ENCODE measurements around the gene CYP3A7.
"Not testable (repeated sequence)": the region's sequence is repeated elsewhere in the genome, so short reads cannot be mapped to it uniquely, and the experiment has no call there.

CYP3A7 gene

GRCh38 chr7:99740573-99741440 lies 5.8 kb upstream of the CYP3A7 start:
- no peak for DNase-seq

GRCh38 chr7:99739699-99740572 lies 4.9 kb upstream of the CYP3A7 start:
- no peak for DNase-seq

- no peak for DNase-seq
Measured at GRCh38 chr7:99737726-99738125, 2.7 kb upstream of the CYP3A7 start.

DNA sequence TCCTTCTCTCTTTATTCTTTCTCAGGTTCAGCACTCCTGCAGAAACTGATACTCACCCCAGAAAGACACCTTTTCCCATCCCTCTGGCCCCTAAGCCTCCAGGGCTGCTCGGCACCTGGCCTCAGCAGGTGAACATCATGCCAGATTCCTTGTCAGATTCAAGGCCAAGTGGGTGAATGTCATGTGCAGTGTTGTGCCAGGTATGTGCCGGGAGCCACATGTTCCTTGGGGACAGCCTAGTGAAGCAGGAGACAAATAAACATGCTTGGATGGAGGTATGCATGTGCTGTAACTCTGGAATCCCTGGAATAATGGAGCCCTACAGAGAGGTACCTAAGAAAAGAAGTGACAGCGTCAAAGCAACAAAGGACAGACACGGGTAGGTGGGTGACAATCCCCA lies 1.7 kb upstream of the CYP3A7 start:
- not testable (repeated sequence) for DNase-seq

- DNase-seq, result peak; percentile 18
Measured at GRCh38 chr7:99733448-99733847, 1.5 kb downstream of the CYP3A7 start.

DNA sequence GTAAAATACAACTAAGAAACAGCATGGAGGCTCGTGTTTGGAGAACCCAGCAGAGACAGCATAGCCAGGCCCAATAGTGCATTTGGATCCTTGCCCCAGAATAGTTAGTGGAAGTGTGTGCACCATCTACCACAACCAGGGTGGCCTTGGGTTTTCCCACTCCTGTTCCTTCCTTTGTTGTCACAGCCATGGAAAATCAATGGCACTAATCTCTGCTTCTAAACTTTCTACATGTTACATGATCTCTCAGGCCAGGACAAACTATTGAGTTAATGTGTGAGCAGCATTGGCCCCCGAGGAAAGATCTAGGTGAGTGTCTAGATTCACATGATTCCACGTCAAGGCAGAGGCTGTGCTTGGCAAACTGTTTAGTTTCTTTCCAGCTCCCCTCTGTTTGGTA lies 2.0 kb downstream of the CYP3A7 start:
- no peak for DNase-seq

GRCh38 chr7:99731638-99732374 lies 3.2 kb downstream of the CYP3A7 start:
- no peak for DNase-seq

DNA sequence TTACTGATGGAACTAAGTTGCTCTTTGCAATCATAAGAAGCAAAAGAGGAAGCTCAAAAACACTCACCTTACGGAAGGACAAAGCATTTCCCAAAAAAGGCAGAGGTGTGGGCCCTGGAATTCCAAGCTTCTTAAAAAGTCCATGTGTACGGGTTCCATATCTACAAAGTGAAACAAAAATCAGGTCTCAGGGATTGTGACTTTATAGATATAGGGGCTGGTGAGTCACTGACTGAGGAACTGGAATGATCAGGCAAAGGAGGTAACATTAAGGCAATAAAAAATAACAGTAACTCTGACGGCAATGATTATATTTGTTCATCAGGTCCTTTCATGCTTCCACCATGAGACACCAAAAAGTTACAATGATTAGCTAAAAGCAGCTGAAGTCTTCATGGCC lies 4.0 kb downstream of the CYP3A7 start:
- DNase-seq, result no peak

DNA sequence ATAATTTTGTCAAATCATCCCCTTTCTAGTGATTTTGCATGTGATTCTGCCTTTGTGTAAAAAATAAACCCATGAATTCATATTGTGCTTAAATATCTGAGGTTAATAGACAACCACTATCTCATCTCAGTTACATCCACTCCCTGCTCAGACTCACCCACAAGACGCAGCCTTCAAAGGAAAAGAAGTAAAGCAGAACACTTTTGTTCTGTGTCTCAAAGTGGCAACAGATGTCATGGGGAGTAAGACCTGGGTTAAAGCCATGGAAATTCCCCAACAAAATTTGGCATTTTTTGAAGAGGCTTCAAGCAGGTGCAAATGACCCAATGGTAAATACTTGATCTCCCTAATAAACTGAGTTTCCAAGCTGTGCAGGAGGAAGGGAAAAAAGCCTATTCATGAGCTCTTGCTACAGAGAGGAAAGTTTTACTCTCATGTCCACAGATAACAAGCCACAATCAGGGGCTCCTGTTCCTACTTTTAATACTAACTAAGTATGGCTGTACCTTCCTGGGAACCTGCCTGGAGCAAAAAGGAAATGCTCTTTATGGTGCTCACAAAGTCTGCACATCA lies 4.7 kb downstream of the CYP3A7 start:
- DNase-seq, result no peak

DNA sequence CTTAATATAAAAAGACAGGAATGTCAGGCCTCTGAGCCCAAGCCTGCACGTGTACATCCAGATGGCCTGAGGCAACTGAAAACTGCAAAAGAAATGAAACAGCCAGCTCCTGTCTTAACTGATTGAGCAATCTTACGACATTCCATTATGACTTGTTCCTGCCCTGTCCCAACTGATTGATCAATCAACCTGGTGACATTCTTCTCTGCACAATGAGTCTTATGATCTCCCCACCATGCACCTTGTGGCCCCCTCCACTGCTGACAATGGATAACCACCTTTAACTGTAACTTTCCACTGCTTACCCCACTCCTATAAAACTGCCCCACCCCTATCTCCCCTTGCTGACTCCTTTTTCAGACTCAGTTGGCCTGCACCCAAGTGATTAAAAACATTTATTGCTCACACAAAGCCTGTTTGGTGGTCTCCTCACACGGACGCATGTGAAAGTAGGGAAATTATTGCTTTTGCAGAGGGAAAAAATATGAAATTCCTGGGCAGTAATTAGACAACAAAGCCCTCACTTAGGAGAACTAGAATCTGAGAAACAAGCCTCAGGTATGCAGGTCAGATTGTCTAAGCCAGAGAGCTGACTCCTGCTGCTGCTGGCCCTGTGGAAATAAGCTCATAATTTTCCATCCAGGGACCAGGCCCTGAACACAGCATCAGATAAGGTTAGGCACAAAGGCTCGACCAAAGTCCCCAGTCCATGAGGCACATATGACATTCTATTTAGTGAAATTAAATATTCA lies 5.3 kb downstream of the CYP3A7 start:
- DNase-seq, result no peak

DNA sequence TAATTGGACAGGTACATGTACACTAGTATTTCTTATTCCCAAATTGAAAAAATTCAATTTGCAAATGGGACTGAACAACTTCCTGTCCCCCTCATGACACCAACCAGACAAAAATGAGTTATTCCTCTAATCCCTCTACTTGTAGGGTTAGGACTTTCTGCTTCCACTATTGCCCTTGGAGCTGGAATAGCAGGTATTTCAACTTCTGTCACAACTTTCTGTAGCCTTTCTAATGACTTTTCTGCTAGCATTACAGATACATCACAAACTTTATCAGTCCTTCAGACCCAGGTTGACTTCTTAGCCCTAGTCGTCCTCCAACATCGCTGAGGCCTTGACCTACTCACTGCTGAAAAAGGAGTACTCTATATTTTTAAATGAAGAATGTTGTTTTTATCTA lies 6.4 kb downstream of the CYP3A7 start:
- DNase-seq, result no peak

- DNase-seq, result not testable (repeated sequence)
Measured at GRCh38 chr7:99723201-99723600, 11.8 kb downstream of the CYP3A7 start.

DNA sequence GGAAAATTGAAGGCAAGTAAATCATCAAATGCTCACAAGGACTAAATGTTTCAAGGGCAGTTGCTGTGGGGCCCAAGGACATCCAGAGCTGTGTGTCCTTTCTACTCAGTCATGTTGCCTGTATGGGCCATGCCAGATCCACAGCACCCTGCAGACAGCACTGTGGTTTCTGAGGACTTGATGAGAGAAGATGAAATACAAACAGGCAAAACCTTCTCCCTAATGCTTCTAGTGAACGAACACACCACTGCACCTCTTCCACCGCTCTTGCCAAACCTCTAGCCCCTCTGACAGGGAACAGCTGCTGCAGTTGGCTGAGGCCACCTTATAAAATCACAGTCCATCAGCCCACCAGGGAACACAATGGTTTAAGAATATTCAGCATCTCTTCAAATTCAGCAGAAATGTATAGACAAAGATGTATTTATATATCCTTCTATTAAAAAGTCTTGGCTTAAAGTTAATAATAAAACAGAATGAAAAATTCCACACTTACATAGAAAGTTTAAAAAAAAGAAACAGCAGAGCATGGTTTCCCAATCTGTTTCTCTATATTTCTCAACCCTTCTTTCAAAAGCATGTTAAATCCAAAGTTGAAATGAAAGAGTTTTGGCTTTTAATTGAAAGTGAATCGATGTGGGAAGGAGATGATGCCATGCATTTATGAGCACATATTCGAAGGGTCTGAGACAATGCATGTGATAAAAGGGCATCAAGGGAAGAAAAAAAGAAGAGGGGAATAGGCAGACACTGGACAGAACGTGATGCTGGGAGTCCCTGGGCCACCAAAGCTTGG lies 14.0 kb downstream of the CYP3A7 start:
- DNase-seq, result no peak

- no peak for DNase-seq
Measured at GRCh38 chr7:99719996-99720769, 14.8 kb downstream of the CYP3A7 start.

- no peak for DNase-seq
Measured at GRCh38 chr7:99713995-99714570, 20.9 kb downstream of the CYP3A7 start.

DNA sequence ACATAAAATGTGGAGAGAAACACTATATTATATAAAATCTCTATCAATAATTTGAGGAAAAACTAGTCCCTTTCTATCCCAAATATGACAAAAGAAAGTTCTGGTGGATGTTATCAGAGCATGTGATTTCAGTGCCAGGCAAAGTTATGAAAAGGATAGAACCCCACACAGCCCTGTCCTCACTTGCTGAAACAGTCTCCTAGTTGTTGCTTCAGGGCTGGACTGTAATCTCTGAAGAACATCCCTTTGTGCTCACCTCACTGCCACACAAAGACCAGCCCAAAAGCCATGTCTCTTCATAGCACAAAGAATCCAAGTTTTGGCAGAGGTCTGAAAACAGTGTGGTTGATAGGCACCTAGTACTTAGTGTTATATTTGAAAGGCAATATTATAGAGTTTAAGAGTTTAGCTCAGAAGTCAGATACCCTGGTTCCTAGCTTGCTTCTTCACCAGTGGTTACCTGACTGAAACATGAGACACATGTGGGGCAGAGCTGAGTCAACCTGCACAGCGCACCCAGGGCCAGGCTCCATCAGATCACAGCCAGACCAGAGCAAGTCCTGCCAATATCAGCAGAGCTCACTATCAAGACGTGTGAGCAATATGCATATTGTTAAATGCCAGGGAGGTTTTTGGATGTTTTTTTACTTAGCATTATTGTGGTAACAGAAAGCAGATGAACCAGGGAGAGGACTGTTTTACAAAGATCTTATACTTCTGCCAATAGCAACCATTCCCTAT lies 25.0 kb downstream of the CYP3A7 start:
- DNase-seq, result no peak

DNA sequence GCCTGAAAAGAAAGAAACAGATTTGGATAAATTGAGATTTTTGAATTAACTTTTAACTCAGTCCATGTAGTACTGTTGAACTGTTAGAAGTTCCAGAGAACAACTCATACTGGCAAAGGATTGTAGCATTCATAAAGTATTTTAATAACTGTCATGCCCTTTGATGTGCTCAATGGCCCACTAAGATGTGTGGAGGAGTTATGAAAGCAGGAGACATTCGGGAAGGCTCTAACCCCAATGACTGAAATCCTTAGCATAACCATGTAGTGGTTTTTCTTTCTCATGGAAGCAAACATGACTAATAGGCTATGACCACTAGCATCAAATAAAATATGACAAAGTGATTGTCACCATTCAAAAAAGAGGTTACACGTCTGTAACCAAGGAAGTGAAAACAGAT lies 25.7 kb downstream of the CYP3A7 start:
- DNase-seq, result no peak

GRCh38 chr7:99707096-99707495 lies 27.9 kb downstream of the CYP3A7 start:
- DNase-seq, result no peak

- no peak for DNase-seq
Measured at GRCh38 chr7:99699946-99700345, 35.0 kb downstream of the CYP3A7 start.

Measured in CD4-positive, alpha-beta T cell treated with Interleukin-17A for 4 hours (primary cell).